GM23338 (cell line): ENCODE data around the gene OR6B2. TPM values are rescaled to one million over a fixed set of nuclear protein-coding genes. Genes with fewer than 3 reads are reported as not detected.

Source experiments
- ATAC-seq: fragments of 200-7000 bp; cut with Tn5 transposase; 3 replicates; pipeline ENCODE4 v1.9.1; 2020
- DNase-seq: peaks from one replicate; pipeline ENCODE4 v3.0.0-alpha.2; 2015; ENCODE audit warnings: low spot score
- H2AFZ ChIP-seq: fragments of 200-600 bp; sonication (generic); 2 replicates; pipeline ENCODE4 v1.8.0; 2016; ENCODE audit warnings: antibody characterized with exemption, mild to moderate bottlenecking, moderate library complexity
- H3F3A ChIP-seq: fragments of 200-600 bp; sonication (generic); replicated peaks from 2 replicates; pipeline ENCODE4 v1.8.0; 2017; ENCODE audit warnings: antibody characterized with exemption, mixed run types, low read depth
- H3K27ac ChIP-seq: fragments of 200-600 bp; sonication (generic); 2 replicates; pipeline ENCODE4 v1.6.1; 2016; ENCODE audit warnings: low read depth
- H3K27me3 ChIP-seq: fragments of 200-600 bp; sonication (generic); 2 replicates; pipeline ENCODE4 v1.8.0; 2016; ENCODE audit warnings: mild to moderate bottlenecking, mixed run types, moderate library complexity; ENCODE audit not compliant: insufficient read depth
- H3K36me3 ChIP-seq: fragments of 200-600 bp; sonication (generic); 2 replicates; pipeline ENCODE4 v1.8.0; 2016; ENCODE audit warnings: mild to moderate bottlenecking; ENCODE audit not compliant: insufficient read depth
- H3K4me1 ChIP-seq: fragments of 200-600 bp; sonication (generic); 2 replicates; pipeline ENCODE4 v1.8.0; 2016; ENCODE audit warnings: mild to moderate bottlenecking, moderate library complexity; ENCODE audit not compliant: insufficient read depth
- H3K4me2 ChIP-seq: fragments of 200-600 bp; sonication (generic); 2 replicates; pipeline ENCODE4 v1.7.1; 2017; ENCODE audit warnings: mixed run types
- H3K4me3 ChIP-seq: fragments of 200-600 bp; sonication (generic); 2 replicates; pipeline ENCODE4 v1.6.1; 2016; ENCODE audit warnings: mixed run types
- H3K79me2 ChIP-seq: fragments of 200-600 bp; sonication (generic); replicated peaks from 2 replicates; pipeline ENCODE4 v1.8.0; 2017; ENCODE audit warnings: mild to moderate bottlenecking; ENCODE audit not compliant: insufficient read depth
- H3K9me2 ChIP-seq: fragments of 200-600 bp; sonication (generic); 2 replicates; pipeline ENCODE4 v1.8.0; 2017; ENCODE audit not compliant: insufficient read depth
- H4K20me1 ChIP-seq: fragments of 200-600 bp; sonication (generic); replicated peaks from 2 replicates; pipeline ENCODE4 v1.8.0; 2017; ENCODE audit warnings: mild to moderate bottlenecking; ENCODE audit not compliant: insufficient read depth
- H3K27ac Mint-ChIP-seq: 2 replicates; pipeline ENCODE4 v1.8.0; 2020; ENCODE audit warnings: inconsistent platforms, mild to moderate bottlenecking, moderate library complexity, mixed read lengths
- H3K27me3 Mint-ChIP-seq: 3 replicates; pipeline ENCODE4 v1.8.0; 2022; ENCODE audit warnings: low read depth, mild to moderate bottlenecking, moderate library complexity, mixed read lengths, inconsistent platforms; ENCODE audit not compliant: insufficient read depth, poor library complexity
- H3K36me3 Mint-ChIP-seq: 3 replicates; pipeline ENCODE4 v1.8.0; 2021; ENCODE audit warnings: low read depth, mild to moderate bottlenecking, inconsistent platforms, moderate library complexity, mixed read lengths
- H3K4me1 Mint-ChIP-seq: 3 replicates; pipeline ENCODE4 v1.8.0; 2020; ENCODE audit warnings: mild to moderate bottlenecking, inconsistent platforms, mixed read lengths
- H3K4me3 Mint-ChIP-seq: 3 replicates; pipeline ENCODE4 v1.8.0; 2021; ENCODE audit warnings: moderate library complexity, mild to moderate bottlenecking, inconsistent platforms, mixed read lengths
- H3K9me3 Mint-ChIP-seq: 3 replicates; pipeline ENCODE4 v1.8.0; 2020; ENCODE audit warnings: moderate library complexity, mild to moderate bottlenecking, inconsistent platforms, mixed read lengths
- CREB1 ChIP-seq: fragments of 250-450 bp; sonication (Bioruptor Pico); IDR thresholded peaks from 2 replicates; pipeline ENCODE4 v1.5.0; 2020; ENCODE audit warnings: low read depth, mild to moderate bottlenecking, moderate library complexity
- ETS1 ChIP-seq: IDR thresholded peaks from 2 replicates; pipeline ENCODE4 v1.6.1; 2016; ENCODE audit warnings: antibody characterized with exemption
- EZH2phosphoT487 ChIP-seq: fragments of 200-600 bp; sonication (generic); IDR thresholded peaks from one replicate; pipeline ENCODE4 v1.8.1; 2018; ENCODE audit warnings: antibody characterized with exemption; ENCODE audit not compliant: unreplicated experiment
- JUNB ChIP-seq: IDR thresholded peaks from one replicate; pipeline ENCODE4 v1.6.1; 2016; ENCODE audit warnings: antibody characterized with exemption; ENCODE audit not compliant: unreplicated experiment
- NANOG ChIP-seq: IDR thresholded peaks from 2 replicates; pipeline ENCODE4 v1.6.1; 2016; ENCODE audit warnings: antibody characterized with exemption, borderline replicate concordance
- REST ChIP-seq: IDR thresholded peaks from one replicate; pipeline ENCODE4 v1.6.1; 2018; ENCODE audit warnings: antibody characterized with exemption; ENCODE audit not compliant: unreplicated experiment
- STAT1 ChIP-seq: IDR thresholded peaks from one replicate; pipeline ENCODE4 v1.6.1; 2016; ENCODE audit warnings: antibody characterized with exemption; ENCODE audit not compliant: unreplicated experiment
- ZNF331 ChIP-seq: fragments of 250-450 bp; sonication (Bioruptor Pico); IDR thresholded peaks from 2 replicates; pipeline ENCODE4 v1.5.0; 2020; ENCODE audit warnings: low read depth, mild to moderate bottlenecking, moderate library complexity
- ZNF462 ChIP-seq: fragments of 250-450 bp; sonication (Bioruptor Pico); IDR thresholded peaks from 2 replicates; pipeline ENCODE4 v1.5.0; 2020; ENCODE audit warnings: mild to moderate bottlenecking, moderate library complexity
- polyA plus RNA-seq: library from polyadenylated mRNA; unstranded; fragments of >200 nt; fragmentation: Nextera tagmentation; extraction: Ambion mirVana; gene quantifications from 2 replicates; pipeline ENCODE4 v1.2.1, GENCODE V29; 2016
- total RNA-seq: library from RNA; depleted of rRNA; stranded (reverse); fragments of >200 nt; shearing (Covaris generic); gene quantifications from 2 replicates; pipeline ENCODE4 v1.2.3, GENCODE V29; 2014

The OR6B2 gene
- total and polyA plus RNA-seq, 2 experiments from 2014 or later, result not detected

- H2AFZ ChIP-seq, result no peak overlapping the region
- H3K4me1 Mint-ChIP-seq, result no peaks in the 10 kb centered on the region
- no peak overlapping the region for H3K27ac Mint-ChIP-seq
- ATAC-seq, result no peak
- no peaks in the 10 kb centered on the region for H3K27me3 Mint-ChIP-seq
- H3K4me3 ChIP-seq, result no peak overlapping the region
- peaks cover 46% of the 10 kb centered on the region for H3K9me3 Mint-ChIP-seq
- no peak overlapping the region for H3K4me3 Mint-ChIP-seq
- no peak overlapping the region for H3K27ac ChIP-seq
- H3K4me2 ChIP-seq, result no peak overlapping the region
- no peaks in the 10 kb centered on the region for H3K27me3 ChIP-seq
- no peaks in the 10 kb centered on the region for H3K79me2 ChIP-seq
- no peaks in the 10 kb centered on the region for H3K4me1 ChIP-seq
- H4K20me1 ChIP-seq, result no peaks in the 10 kb centered on the region
- H3K36me3 ChIP-seq, result 0 out of 2 replicates have a peak, but pooled peaks cover 4% of the 10 kb centered on the region
- H3K9me2 ChIP-seq, result peaks cover 14% of the 10 kb centered on the region; the same call in 1 of the 2 replicates
- DNase-seq, result no peak
- no peak for TF ChIP-seq JUNB
- no peak for TF ChIP-seq ZNF331
- no peak for TF ChIP-seq REST
- no peak for TF ChIP-seq ZNF462 (CRISPR knock-in tag)
- TF ChIP-seq ETS1, result no peak
- no peak for TF ChIP-seq NANOG
- TF ChIP-seq CREB1, result no peak
- TF ChIP-seq EZH2phosphoT487, result no peak
- no peak for TF ChIP-seq STAT1
- H3K36me3 Mint-ChIP-seq, result peaks cover 23% of the 10 kb centered on the region
- no peaks in the 10 kb centered on the region for H3F3A ChIP-seq
These were observed 44.3 kb upstream of the OR6B2 start for GRCh38 chr2:240074545-240074944.
